Parathyroid adenoma (tissue), 2 donors: ENCODE measurements around the gene PALLD.

Experiments
- H2AFZ ChIP-seq: fragments of 300-600 bp; sonication (generic); one replicate; pipeline ENCODE4 v1.7.0; 2017; ENCODE audit warnings: antibody characterized with exemption, mild to moderate bottlenecking
- H3K27ac ChIP-seq: fragments of 300-600 bp; sonication (generic); one replicate; pipeline ENCODE4 v1.7.0; 2017
- H3K27me3 ChIP-seq: fragments of 300-600 bp; sonication (generic); one replicate; pipeline ENCODE4 v1.7.0; 2017; ENCODE audit warnings: low read length; ENCODE audit not compliant: control insufficient read depth, insufficient read depth
- H3K36me3 ChIP-seq: fragments of 300-600 bp; sonication (generic); one replicate; pipeline ENCODE4 v1.7.0; 2017; ENCODE audit warnings: low read length; ENCODE audit not compliant: control insufficient read depth, insufficient read depth
- H3K4me1 ChIP-seq: fragments of 300-600 bp; sonication (generic); one replicate; pipeline ENCODE4 v1.7.0; 2017; ENCODE audit warnings: control low read depth
- H3K4me2 ChIP-seq: fragments of 300-600 bp; sonication (generic); one replicate; pipeline ENCODE4 v1.7.0; 2017; ENCODE audit warnings: low read length
- H3K4me3 ChIP-seq: fragments of 300-600 bp; sonication (generic); one replicate; pipeline ENCODE4 v1.7.0; 2017; ENCODE audit warnings: low read depth, low read length
- H3K79me2 ChIP-seq: fragments of 300-600 bp; sonication (generic); one replicate; pipeline ENCODE4 v1.7.0; 2017; ENCODE audit warnings: control low read depth
- H3K9ac ChIP-seq: fragments of 300-600 bp; sonication (generic); one replicate; pipeline ENCODE4 v1.7.0; 2017; ENCODE audit warnings: mild to moderate bottlenecking
- H3K9me3 ChIP-seq: fragments of 300-600 bp; sonication (generic); one replicate; pipeline ENCODE4 v1.7.0; 2017; ENCODE audit warnings: low read length; ENCODE audit not compliant: control insufficient read depth
- TF ChIP-seq, protein P1 (sequence below): fragments of 300-600 bp; sonication (generic); IDR thresholded peaks from one replicate; pipeline ENCODE4 v1.7.0; 2017; ENCODE audit warnings: antibody characterized with exemption, mild to moderate bottlenecking
- donor health status: primary hyperparathyroidism.

PALLD gene

DNA sequence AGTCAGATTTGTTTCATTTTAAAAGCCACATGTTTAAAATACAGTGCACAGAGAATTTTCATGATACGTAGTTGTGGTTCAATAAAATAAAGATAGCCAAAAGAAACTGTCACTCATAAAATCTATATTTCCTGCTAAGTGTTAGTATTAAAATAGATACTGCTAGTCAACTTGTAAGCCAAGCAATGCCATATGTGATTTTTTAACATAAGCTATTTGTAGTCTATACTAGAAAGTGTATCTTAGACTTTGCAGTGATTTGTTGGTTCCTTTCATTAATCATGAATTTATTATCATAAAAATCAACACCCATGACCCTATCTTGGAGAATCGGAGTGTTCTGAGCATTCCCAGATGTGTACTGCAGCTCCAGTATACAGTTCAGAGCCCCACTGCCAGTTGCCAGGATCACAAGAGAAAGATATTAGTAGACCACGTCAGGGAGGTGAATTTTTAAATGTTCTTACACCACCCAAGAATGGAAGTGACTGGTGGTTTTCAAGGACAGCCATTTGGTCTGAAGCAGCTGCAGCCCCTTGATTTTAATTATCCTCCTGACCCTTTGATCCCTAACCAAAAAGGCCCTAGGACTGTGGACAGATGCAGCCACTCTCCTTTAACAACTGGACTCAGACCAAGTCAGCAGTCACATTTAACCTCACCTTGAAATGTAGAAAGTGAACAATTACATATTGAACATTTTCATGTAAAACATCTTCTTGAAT, 163.1 kb downstream of the PALLD start:
- TF ChIP-seq, protein P1, sequence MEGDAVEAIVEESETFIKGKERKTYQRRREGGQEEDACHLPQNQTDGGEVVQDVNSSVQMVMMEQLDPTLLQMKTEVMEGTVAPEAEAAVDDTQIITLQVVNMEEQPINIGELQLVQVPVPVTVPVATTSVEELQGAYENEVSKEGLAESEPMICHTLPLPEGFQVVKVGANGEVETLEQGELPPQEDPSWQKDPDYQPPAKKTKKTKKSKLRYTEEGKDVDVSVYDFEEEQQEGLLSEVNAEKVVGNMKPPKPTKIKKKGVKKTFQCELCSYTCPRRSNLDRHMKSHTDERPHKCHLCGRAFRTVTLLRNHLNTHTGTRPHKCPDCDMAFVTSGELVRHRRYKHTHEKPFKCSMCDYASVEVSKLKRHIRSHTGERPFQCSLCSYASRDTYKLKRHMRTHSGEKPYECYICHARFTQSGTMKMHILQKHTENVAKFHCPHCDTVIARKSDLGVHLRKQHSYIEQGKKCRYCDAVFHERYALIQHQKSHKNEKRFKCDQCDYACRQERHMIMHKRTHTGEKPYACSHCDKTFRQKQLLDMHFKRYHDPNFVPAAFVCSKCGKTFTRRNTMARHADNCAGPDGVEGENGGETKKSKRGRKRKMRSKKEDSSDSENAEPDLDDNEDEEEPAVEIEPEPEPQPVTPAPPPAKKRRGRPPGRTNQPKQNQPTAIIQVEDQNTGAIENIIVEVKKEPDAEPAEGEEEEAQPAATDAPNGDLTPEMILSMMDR = no peak
- H3K27me3 ChIP-seq = no peaks in the 10 kb centered on the region
- H3K4me3 ChIP-seq = no peak overlapping the region
- H3K9ac ChIP-seq = no peak overlapping the region
- H3K36me3 ChIP-seq = no peaks in the 10 kb centered on the region
- peaks cover 48% of the 10 kb centered on the region for H3K79me2 ChIP-seq
- H2AFZ ChIP-seq = no peak overlapping the region
- no peaks in the 10 kb centered on the region for H3K9me3 ChIP-seq
- no peak overlapping the region for H3K4me2 ChIP-seq
- peak overlapping the region; percentile 39 for H3K27ac ChIP-seq
- peaks cover 37% of the 10 kb centered on the region for H3K4me1 ChIP-seq

DNA sequence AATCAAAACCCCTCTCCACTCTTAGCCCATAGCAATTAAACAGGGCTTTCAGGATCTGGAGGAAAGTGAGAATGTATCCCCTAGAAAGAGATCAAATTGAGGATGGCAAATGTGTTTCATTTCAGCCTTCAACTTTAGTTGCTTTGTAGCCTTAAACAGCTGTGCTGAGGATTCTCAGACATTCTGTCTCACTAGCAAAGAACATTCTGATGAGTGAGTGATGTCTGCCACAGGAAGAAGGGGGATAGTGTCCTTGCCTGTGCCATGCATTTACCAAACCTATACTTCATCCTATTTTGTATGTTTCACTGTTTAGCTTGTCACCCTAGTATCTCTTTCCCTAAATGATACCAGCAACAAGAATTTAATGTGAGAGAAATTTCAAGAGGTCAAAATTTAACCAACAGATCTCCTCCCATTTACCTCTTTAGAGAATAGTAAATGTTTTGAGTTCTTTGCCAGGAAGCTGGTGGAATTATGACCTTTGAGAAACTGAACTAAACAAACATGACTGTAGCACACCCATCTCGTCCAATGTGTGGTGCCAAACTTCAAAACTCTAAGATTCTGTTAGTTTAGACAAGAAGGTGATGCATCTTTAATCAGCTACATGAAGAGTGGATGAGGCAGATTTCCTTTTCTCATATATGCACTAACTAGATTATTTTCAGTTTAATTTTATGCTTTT, 165.6 kb downstream of the PALLD start:
- Histone ChIP-seq H3K36me3 (no peaks in the 10 kb centered on the region), H3K4me2 (no peak overlapping the region), H2AFZ (no peak overlapping the region), H3K27me3 (no peaks in the 10 kb centered on the region), H3K9ac (no peak overlapping the region), H3K27ac (peak overlapping the region; percentile 21), H3K4me3 (no peak overlapping the region), H3K9me3 (no peaks in the 10 kb centered on the region), H3K4me1 (peaks cover 32% of the 10 kb centered on the region), H3K79me2 (peaks cover 45% of the 10 kb centered on the region)
- TF ChIP-seq, protein P1 = no peak

DNA sequence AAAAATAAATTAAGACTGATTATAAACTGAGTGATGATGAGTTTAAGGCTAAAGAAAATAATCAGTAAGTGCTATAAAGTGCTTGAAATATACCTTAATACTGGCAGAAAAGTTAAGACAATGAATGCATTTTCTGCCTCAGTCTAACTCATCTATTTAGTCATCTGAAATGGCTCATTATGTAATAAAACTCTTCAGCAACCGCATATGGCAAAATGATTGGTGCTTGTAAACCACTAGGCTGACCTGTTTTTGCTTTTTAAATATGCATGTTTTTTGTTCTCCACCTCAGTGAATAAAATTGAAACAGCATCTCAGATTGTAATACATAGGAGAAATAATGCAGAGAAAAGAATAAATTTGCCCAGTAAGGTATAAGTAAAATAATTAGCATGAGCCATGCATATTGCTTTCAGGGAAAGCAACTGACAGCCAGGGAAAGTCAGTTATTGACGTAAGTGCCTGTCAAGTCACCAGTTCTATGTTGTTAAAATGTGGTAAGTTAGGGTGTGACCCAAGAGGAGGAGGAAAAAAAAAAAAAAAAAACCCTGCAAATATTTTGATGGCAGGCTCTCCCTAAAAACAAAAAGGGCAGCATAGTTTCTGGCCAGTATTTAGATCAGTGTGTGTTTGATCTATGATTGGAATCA, 167.5 kb downstream of the PALLD start:
- H2AFZ ChIP-seq = no peak overlapping the region
- TF ChIP-seq, protein P1 = no peak

DNA sequence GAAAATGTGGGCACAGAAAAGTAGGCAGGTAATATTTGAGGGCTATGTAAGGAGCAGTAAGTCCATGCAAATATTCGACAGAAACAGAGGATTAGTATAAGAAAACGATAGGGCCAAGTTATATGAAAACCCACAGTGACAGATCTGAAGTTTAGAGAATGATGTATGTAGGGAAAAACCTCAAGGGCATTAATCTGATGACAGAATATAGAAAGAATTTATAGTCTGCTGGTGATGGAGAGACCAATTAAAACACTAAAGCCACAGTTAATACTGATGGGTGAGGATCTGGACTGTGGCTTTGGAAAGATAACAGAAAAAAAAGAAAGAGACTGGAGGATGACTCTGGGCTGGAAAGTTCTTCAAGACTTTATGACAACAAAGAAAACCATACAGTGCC, 169.7 kb downstream of the PALLD start:
- H3K9ac ChIP-seq = no peak overlapping the region
- H3K4me1 ChIP-seq = peaks cover 25% of the 10 kb centered on the region
- H2AFZ ChIP-seq = no peak overlapping the region
- H3K27ac ChIP-seq = peak overlapping the region; percentile 94
- peaks cover 15% of the 10 kb centered on the region for H3K79me2 ChIP-seq
- TF ChIP-seq, protein P1 = no peak
- no peaks in the 10 kb centered on the region for H3K36me3 ChIP-seq
- no peaks in the 10 kb centered on the region for H3K9me3 ChIP-seq
- H3K4me2 ChIP-seq = no peak overlapping the region
- no peaks in the 10 kb centered on the region for H3K27me3 ChIP-seq
- no peak overlapping the region for H3K4me3 ChIP-seq

More for the DNA sequence above, 167.5 kb downstream of the PALLD start:
- Histone ChIP-seq H3K4me3 (no peak overlapping the region), H3K9me3 (no peaks in the 10 kb centered on the region), H3K36me3 (no peaks in the 10 kb centered on the region), H3K4me2 (no peak overlapping the region), H3K4me1 (peaks cover 35% of the 10 kb centered on the region), H3K9ac (no peak overlapping the region), H3K27ac (peak overlapping the region; percentile 94), H3K27me3 (no peaks in the 10 kb centered on the region), H3K79me2 (peaks cover 30% of the 10 kb centered on the region)
